Endothelial cell of umbilical vein (primary cell): ENCODE results near the gene UCK1.

Experiments used
- CTCF ChIP-seq, 2 donors: IDR thresholded peaks; 1 replicate in 1 of 2; 2 replicates in 1 of 2; pipeline ENCODE4 v1.5.1; 2011; ENCODE audit warnings: low read length in 2 of 2, mild to moderate bottlenecking in 2 of 2, moderate library complexity in 2 of 2, control low read depth in 1 of 2, inconsistent platforms in 1 of 2, low read depth in 1 of 2; ENCODE audit not compliant: insufficient read depth in 1 of 2; ENCODE audit errors: extremely low read depth in 1 of 2
- EZH2 ChIP-seq: IDR thresholded peaks from 2 replicates; pipeline ENCODE4 v1.6.1; 2012; ENCODE audit warnings: borderline replicate concordance, low read depth, mild to moderate bottlenecking, moderate library complexity, low read length, inconsistent platforms; ENCODE audit not compliant: severe bottlenecking
- FOS ChIP-seq: IDR thresholded peaks from 2 replicates; pipeline ENCODE4 v1.6.1; 2011; ENCODE audit warnings: mild to moderate bottlenecking, low read length, moderate library complexity, borderline replicate concordance; ENCODE audit not compliant: insufficient read depth
- JUN ChIP-seq: IDR thresholded peaks from 2 replicates; pipeline ENCODE4 v1.6.1; 2011; ENCODE audit warnings: borderline replicate concordance, low read depth; ENCODE audit not compliant: insufficient read length, insufficient read depth
- MYC ChIP-seq: IDR thresholded peaks from one replicate; pipeline ENCODE4 v1.6.1; 2011; ENCODE audit warnings: mild to moderate bottlenecking, low read depth, low read length
- POLR2A ChIP-seq: IDR thresholded peaks from 2 replicates; pipeline ENCODE4 v1.6.1; 2012; ENCODE audit warnings: low read depth, mild to moderate bottlenecking, control low read depth, low read length
- POLR2AphosphoS5 ChIP-seq: IDR thresholded peaks from 2 replicates; pipeline ENCODE4 v1.6.1; 2012; ENCODE audit warnings: low read depth, mild to moderate bottlenecking, control low read depth, low read length, moderate library complexity; ENCODE audit not compliant: insufficient read depth

- no peak for TF ChIP-seq CTCF (IDR thresholded peaks at IDR 0.05; ENCODE audit: extremely low read depth in 1 of 2, insufficient read depth in 1 of 2, low read depth in 1 of 2, low read length in 2 of 2)
- no peak for TF ChIP-seq EZH2
- no peak for TF ChIP-seq POLR2AphosphoS5
- no peak for TF ChIP-seq JUN
- TF ChIP-seq POLR2A, result no peak
- TF ChIP-seq MYC, result no peak
- no peak for TF ChIP-seq FOS
These were observed 50.8 kb downstream of the UCK1 start for GRCh38 chr9:131480258-131480657.
